Activated T-cell treated with anti-CD3 and anti-CD28 coated beads, Interleukin-2, amount 50 U/mL, for 48 hours (primary cell): ENCODE data around the gene MTHFSD.

Experiments used
- DNase-seq, 2 experiments: peaks; one replicate each; pipeline ENCODE4 v3.0.0-alpha.2; 2020

The MTHFSD gene

GRCh38 chr16:86581458-86581857 lies 26.4 kb upstream of the MTHFSD start:
- no peak for DNase-seq

GRCh38 chr16:86580791-86581170 lies 25.7 kb upstream of the MTHFSD start:
- DNase-seq, result no peak

GRCh38 chr16:86580063-86580790 lies 25.2 kb upstream of the MTHFSD start:
- DNase-seq, result no peak

GRCh38 chr16:86579268-86580062 lies 24.4 kb upstream of the MTHFSD start:
- DNase-seq, result no peak

- peak in 1 of 2 experiments; percentile 37 for DNase-seq
Measured at GRCh38 chr16:86578611-86579267, 23.7 kb upstream of the MTHFSD start.

GRCh38 chr16:86578061-86578599 lies 23.1 kb upstream of the MTHFSD start, which contains the start of gene FOXL1:
Gene FOXL1, plus strand, starts transcription at chr16:86578549. Its CDS starts 175 bp downstream, at chr16:86578724.
- no peak for DNase-seq

GRCh38 chr16:86577314-86577971 lies 22.4 kb upstream of the MTHFSD start:
- DNase-seq, result no peak

- no peak for DNase-seq
Measured at GRCh38 chr16:86576591-86577313, 21.7 kb upstream of the MTHFSD start.

- peak; percentile 71 for DNase-seq
Measured at GRCh38 chr16:86575754-86576557, 20.9 kb upstream of the MTHFSD start.

GRCh38 chr16:86575095-86575685 lies 20.2 kb upstream of the MTHFSD start:
- DNase-seq, result no peak

- DNase-seq, result no peak
Measured at GRCh38 chr16:86574646-86575045, 19.6 kb upstream of the MTHFSD start.

- no peak for DNase-seq
Measured at GRCh38 chr16:86573646-86574508, 18.8 kb upstream of the MTHFSD start.

GRCh38 chr16:86573215-86573614 lies 18.2 kb upstream of the MTHFSD start:
- no peak for DNase-seq

- no peak for DNase-seq
Measured at GRCh38 chr16:86572606-86573005, 17.6 kb upstream of the MTHFSD start.

- no peak for DNase-seq
Measured at GRCh38 chr16:86572041-86572521, 17.0 kb upstream of the MTHFSD start.

GRCh38 chr16:86571530-86571915 lies 16.5 kb upstream of the MTHFSD start:
- DNase-seq, result no peak

- DNase-seq, result no peak
Measured at GRCh38 chr16:86570558-86571529, 15.8 kb upstream of the MTHFSD start.

GRCh38 chr16:86569701-86570447 lies 14.8 kb upstream of the MTHFSD start:
- DNase-seq, result no peak
